ENCODE results near the gene SLC25A40. TPM values are rescaled to one million over a fixed set of nuclear protein-coding genes. Genes with fewer than 3 reads are reported as not detected.
"Not testable (repeated sequence)": the region's sequence is repeated elsewhere in the genome, so short reads cannot be mapped to it uniquely, and the experiment has no call there.

The SLC25A40 gene
- total RNA-seq, 1 experiment from 2014 or later: 5.2 TPM

- ATAC-seq; POLR2A ChIA-PET (ENCODE audit: unreplicated experiment); BruUV-seq (replicated peaks): not testable (repeated sequence)
Observed at GRCh38 chr7:87907136-87907906, 31.2 kb upstream of the SLC25A40 start.

GRCh38 chr7:87899255-87899654 is 23.1 kb upstream of the SLC25A40 start:
- H3K36me3 ChIP-seq (ENCODE audit: low read depth, low read length): peaks cover 59% of the 10 kb centered on the region
- TF ChIP-seq CTCF (conservative IDR thresholded peaks at IDR 0.05; ENCODE audit: low read depth, low read length) (no peak), EZH2phosphoT487 (IDR thresholded peaks at IDR 0.05; ENCODE audit: borderline replicate concordance, low read length) (no peak), EZH2 (IDR thresholded peaks at IDR 0.05; ENCODE audit: low read length, unreplicated experiment) (no peak)
- DNase-seq (no peak), ATAC-seq (no peak)
- H3K27me3 ChIP-seq (ENCODE audit: low read length): no peaks in the 10 kb centered on the region
- no peak overlapping the region for H2AFZ ChIP-seq (ENCODE audit: low read length)
- BruUV-seq (replicated peaks): no TSS peak
- ChIA-PET POLR2A (ENCODE audit: unreplicated experiment) (no interaction called here), CTCF (no interaction called here)
- no peaks in the 10 kb centered on the region for H3K9me2 ChIP-seq (replicated peaks; ENCODE audit: low read length)
- H3K9me3 ChIP-seq (ENCODE audit: low read length): no peaks in the 10 kb centered on the region
- no peak overlapping the region for H3K4me2 ChIP-seq (ENCODE audit: low read length)
- no peaks in the 10 kb centered on the region for H3K4me1 ChIP-seq (ENCODE audit: insufficient read depth, low read length)
- H3F3A ChIP-seq (ENCODE audit: low read length, unreplicated experiment): no peaks in the 10 kb centered on the region
- H4K20me1 ChIP-seq (ENCODE audit: low read length): no peaks in the 10 kb centered on the region
- H3K4me3 ChIP-seq (ENCODE audit: low read length): no peak overlapping the region
- intact Hi-C loops (cut with micrococcal nuclease): no loop called here
- H3K27ac ChIP-seq (ENCODE audit: low read length): no peak overlapping the region
- no peak overlapping the region for H3K9ac ChIP-seq (ENCODE audit: low read length)
- peaks cover 6% of the 10 kb centered on the region; the same call in 1 of the 2 replicates for H3K79me2 ChIP-seq (ENCODE audit: low read length)

More at GRCh38 chr7:87907136-87907906, 31.2 kb upstream of the SLC25A40 start:
- H3K36me3 ChIP-seq (ENCODE audit: low read depth, low read length): peaks cover 21% of the 10 kb centered on the region; the same call in 1 of the 2 replicates
- intact Hi-C loops (cut with micrococcal nuclease): loop anchor here (5.0 kb wide), 1 partner anchor 205 kb away; no protein-coding TSS in a partner anchor
- H3K27ac ChIP-seq (ENCODE audit: low read length); H3K27me3 ChIP-seq (ENCODE audit: low read length); H3F3A ChIP-seq (ENCODE audit: low read length, unreplicated experiment); DNase-seq; H3K9ac ChIP-seq (ENCODE audit: low read length); H3K9me2 ChIP-seq (replicated peaks; ENCODE audit: low read length); H3K79me2 ChIP-seq (ENCODE audit: low read length); H3K4me2 ChIP-seq (ENCODE audit: low read length); H3K4me3 ChIP-seq (ENCODE audit: low read length); H3K4me1 ChIP-seq (ENCODE audit: insufficient read depth, low read length); H2AFZ ChIP-seq (ENCODE audit: low read length); H3K9me3 ChIP-seq (ENCODE audit: low read length); H4K20me1 ChIP-seq (ENCODE audit: low read length): not testable (repeated sequence)
- CTCF ChIA-PET: interaction anchor here (0.6 kb wide), 1 partner anchor 1082 kb away, joined by 3 read pairs; no protein-coding TSS in a partner anchor

GRCh38 chr7:87895363-87895762 is 19.2 kb upstream of the SLC25A40 start:
- ATAC-seq: no peak
- POLR2A ChIA-PET (ENCODE audit: unreplicated experiment): no interaction called here
- BruUV-seq (replicated peaks): no TSS peak

More at GRCh38 chr7:87895363-87895762, 19.2 kb upstream of the SLC25A40 start:
- no peaks in the 10 kb centered on the region for H3K9me3 ChIP-seq (ENCODE audit: low read length)
- TF ChIP-seq CTCF (conservative IDR thresholded peaks at IDR 0.05; ENCODE audit: low read depth, low read length) (no peak), EZH2 (IDR thresholded peaks at IDR 0.05; ENCODE audit: low read length, unreplicated experiment) (no peak), EZH2phosphoT487 (IDR thresholded peaks at IDR 0.05; ENCODE audit: borderline replicate concordance, low read length) (no peak)
- H3K27ac ChIP-seq (ENCODE audit: low read length): no peak overlapping the region
- intact Hi-C loops (cut with micrococcal nuclease): no loop called here
- no peak overlapping the region for H2AFZ ChIP-seq (ENCODE audit: low read length)
- H3K27me3 ChIP-seq (ENCODE audit: low read length): no peaks in the 10 kb centered on the region
- H4K20me1 ChIP-seq (ENCODE audit: low read length): 0 out of 2 replicates have a peak, but pooled peaks cover 6% of the 10 kb centered on the region
- no peaks in the 10 kb centered on the region for H3K9me2 ChIP-seq (replicated peaks; ENCODE audit: low read length)
- H3K36me3 ChIP-seq (ENCODE audit: low read depth, low read length): peaks cover 47% of the 10 kb centered on the region
- H3K4me2 ChIP-seq (ENCODE audit: low read length): no peak overlapping the region
- CTCF ChIA-PET: no interaction called here
- peaks cover 26% of the 10 kb centered on the region for H3K79me2 ChIP-seq (ENCODE audit: low read length)
- no peaks in the 10 kb centered on the region for H3F3A ChIP-seq (ENCODE audit: low read length, unreplicated experiment)
- no peak overlapping the region for H3K4me3 ChIP-seq (ENCODE audit: low read length)
- DNase-seq: no peak
- no peaks in the 10 kb centered on the region for H3K4me1 ChIP-seq (ENCODE audit: insufficient read depth, low read length)
- no peak overlapping the region for H3K9ac ChIP-seq (ENCODE audit: low read length)
